ENCODE results near the gene USP6. TPM values are rescaled to one million over a fixed set of nuclear protein-coding genes. Genes with fewer than 3 reads are reported as not detected.
A peak's percentile ranks its signal among the peaks of the same experiment; 100 is the strongest.

USP6 gene
- total RNA-seq, 1 experiment from 2014 or later: not detected

DNA sequence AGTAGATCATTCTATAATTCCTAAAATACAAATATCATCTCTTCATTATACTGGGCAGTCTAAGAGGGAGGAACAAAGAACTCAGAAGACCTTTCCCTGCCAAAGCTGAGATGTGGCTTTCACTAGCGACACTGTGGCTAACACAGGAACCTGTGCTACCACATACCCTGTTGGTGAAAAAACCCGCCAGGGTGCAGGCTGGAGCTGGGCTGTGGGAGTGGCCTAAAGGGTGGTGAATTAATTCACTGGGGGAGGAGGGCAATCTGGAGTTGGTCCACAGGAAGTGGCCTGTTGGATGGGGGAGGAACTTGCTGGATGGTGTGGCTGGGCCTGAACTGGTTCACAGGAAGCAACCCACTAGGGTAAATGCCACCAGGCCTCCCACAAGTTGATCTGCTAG lies 68.5 kb downstream of the USP6 start:
- no peak overlapping the region for H3K27ac Mint-ChIP-seq (ENCODE audit: low read depth, unreplicated experiment)
- no peak overlapping the region for H3K4me3 Mint-ChIP-seq (ENCODE audit: unreplicated experiment)
- CTCF ChIA-PET: no interaction called here
- TF ChIP-seq, protein P1, sequence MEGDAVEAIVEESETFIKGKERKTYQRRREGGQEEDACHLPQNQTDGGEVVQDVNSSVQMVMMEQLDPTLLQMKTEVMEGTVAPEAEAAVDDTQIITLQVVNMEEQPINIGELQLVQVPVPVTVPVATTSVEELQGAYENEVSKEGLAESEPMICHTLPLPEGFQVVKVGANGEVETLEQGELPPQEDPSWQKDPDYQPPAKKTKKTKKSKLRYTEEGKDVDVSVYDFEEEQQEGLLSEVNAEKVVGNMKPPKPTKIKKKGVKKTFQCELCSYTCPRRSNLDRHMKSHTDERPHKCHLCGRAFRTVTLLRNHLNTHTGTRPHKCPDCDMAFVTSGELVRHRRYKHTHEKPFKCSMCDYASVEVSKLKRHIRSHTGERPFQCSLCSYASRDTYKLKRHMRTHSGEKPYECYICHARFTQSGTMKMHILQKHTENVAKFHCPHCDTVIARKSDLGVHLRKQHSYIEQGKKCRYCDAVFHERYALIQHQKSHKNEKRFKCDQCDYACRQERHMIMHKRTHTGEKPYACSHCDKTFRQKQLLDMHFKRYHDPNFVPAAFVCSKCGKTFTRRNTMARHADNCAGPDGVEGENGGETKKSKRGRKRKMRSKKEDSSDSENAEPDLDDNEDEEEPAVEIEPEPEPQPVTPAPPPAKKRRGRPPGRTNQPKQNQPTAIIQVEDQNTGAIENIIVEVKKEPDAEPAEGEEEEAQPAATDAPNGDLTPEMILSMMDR (IDR thresholded peaks at IDR 0.05; ENCODE audit: unreplicated experiment): no peak
- POLR2A ChIA-PET: no interaction called here
- H3K36me3 Mint-ChIP-seq (ENCODE audit: insufficient read depth, unreplicated experiment): peaks cover 15% of the 10 kb centered on the region
- DNase-seq (ENCODE audit: unreplicated experiment): no peak
- no peaks in the 10 kb centered on the region for H3K27me3 Mint-ChIP-seq (ENCODE audit: insufficient read depth, unreplicated experiment)
- H3K4me1 Mint-ChIP-seq (ENCODE audit: insufficient read depth, unreplicated experiment): no peaks in the 10 kb centered on the region
- BruUV-seq (replicated peaks): no TSS peak
- intact Hi-C loops (cut with micrococcal nuclease): no loop called here
- H3K9me3 Mint-ChIP-seq (ENCODE audit: unreplicated experiment): peaks cover 18% of the 10 kb centered on the region

DNA sequence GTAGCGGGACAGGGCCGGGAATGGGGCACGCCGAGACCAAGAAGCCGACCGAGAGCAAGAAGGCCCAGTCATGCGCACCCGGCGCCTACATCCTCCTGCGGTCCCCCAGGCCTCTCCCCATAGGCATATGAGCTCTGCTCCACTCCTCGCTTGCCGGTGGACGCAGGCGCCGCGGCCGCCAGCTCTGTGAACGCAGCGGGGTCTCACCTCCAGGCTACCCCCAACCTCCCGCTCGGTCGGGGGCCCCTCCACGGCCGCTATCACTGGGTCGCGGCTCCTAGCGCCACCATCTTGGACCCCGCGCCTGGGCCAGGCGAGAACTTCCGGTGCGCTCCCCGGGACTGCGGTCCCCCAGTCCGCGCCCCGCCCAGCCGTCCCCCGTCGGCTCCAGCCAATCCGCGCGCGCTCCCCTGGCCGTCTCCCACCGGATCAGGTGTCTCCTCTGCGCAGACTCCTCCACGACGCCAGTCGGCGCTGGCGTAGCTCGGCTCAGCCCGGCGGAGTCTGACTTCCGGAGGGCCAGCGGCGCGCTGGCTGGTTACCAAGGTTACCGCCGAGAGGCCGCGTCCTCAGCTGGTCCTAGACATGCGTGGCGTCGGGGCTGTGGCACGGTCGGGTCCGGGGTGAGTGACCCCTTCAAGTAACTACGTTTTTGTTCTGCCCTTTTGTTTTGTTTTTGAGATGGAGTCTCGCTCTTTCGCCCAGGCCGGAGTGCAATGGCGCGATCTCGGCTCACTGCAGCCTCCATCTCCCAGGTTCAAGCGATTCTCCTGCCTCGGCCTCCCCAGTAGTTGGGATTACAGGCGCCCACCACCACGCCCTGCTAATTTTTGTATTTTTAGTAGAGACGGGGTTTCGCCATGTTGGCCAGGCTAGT lies 75.9 kb downstream of the USP6 start, which contains the start of gene ZNF594:
Gene ZNF594, minus strand, starts transcription at position 328 of the 877 bp plus-strand sequence. CDS start 7,612 bp downstream, outside the sequence.
- intact Hi-C loops (cut with micrococcal nuclease): no loop called here
- POLR2A ChIA-PET: interaction anchor here (0.7 to 0.8 kb wide), 2 partner anchors 103 to 567 kb away, joined by 3 read pairs; no protein-coding TSS in a partner anchor
- TF ChIP-seq, protein P1 (IDR thresholded peaks at IDR 0.05; ENCODE audit: unreplicated experiment): peak; percentile 37
- Mint-ChIP-seq H3K9me3 (ENCODE audit: unreplicated experiment) (peaks cover 5% of the 10 kb centered on the region), H3K27ac (ENCODE audit: low read depth, unreplicated experiment) (peak within 1 kb of the TSS; percentile 64), H3K27me3 (ENCODE audit: insufficient read depth, unreplicated experiment) (no peaks in the 10 kb centered on the region), H3K36me3 (ENCODE audit: insufficient read depth, unreplicated experiment) (peaks cover 6% of the 10 kb centered on the region), H3K4me1 (ENCODE audit: insufficient read depth, unreplicated experiment) (no peaks in the 10 kb centered on the region), H3K4me3 (ENCODE audit: unreplicated experiment) (peak within 1 kb of the TSS; percentile 86)
- BruUV-seq (replicated peaks): no TSS peak
- CTCF ChIA-PET: interaction anchor here (0.6 to 2.5 kb wide), 5 partner anchors 9 to 196 kb away, joined by 3 to 11 read pairs (median 3); no protein-coding TSS in a partner anchor
- DNase-seq (ENCODE audit: unreplicated experiment): peak; percentile 62

DNA sequence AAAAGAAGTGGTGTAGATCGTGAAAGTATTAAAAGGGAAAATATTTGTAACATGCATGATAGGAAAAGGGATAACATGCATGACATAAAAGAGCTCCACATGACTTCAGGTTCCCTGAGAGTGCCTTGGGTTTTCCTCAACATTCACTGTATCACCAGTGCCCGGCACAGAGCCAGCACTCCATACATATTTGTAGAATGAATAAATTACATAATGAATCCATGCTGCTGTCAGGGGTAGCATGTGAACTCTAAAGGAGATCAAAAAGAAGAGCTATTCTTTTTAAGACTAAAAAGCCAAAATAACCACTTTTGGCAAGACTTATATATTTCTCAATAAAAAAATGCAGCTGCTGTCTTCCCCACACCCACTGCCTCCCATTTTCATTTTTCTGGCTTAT lies 78.5 kb downstream of the USP6 start:
- POLR2A ChIA-PET: interaction anchor here (0.6 kb wide), 1 partner anchor 697 kb away, joined by 3 read pairs; no protein-coding TSS in a partner anchor
- BruUV-seq (replicated peaks): no TSS peak
- no peak for DNase-seq (ENCODE audit: unreplicated experiment)
- TF ChIP-seq, protein P1 (IDR thresholded peaks at IDR 0.05; ENCODE audit: unreplicated experiment): no peak
- Mint-ChIP-seq H3K27ac (ENCODE audit: low read depth, unreplicated experiment) (no peak overlapping the region), H3K36me3 (ENCODE audit: insufficient read depth, unreplicated experiment) (peaks cover 6% of the 10 kb centered on the region), H3K27me3 (ENCODE audit: insufficient read depth, unreplicated experiment) (no peaks in the 10 kb centered on the region), H3K4me1 (ENCODE audit: insufficient read depth, unreplicated experiment) (no peaks in the 10 kb centered on the region), H3K4me3 (ENCODE audit: unreplicated experiment) (no peak overlapping the region), H3K9me3 (ENCODE audit: unreplicated experiment) (no peaks in the 10 kb centered on the region)
- CTCF ChIA-PET: interaction anchor here (0.7 to 1.5 kb wide), 2 partner anchors 9 to 42 kb away, joined by 3 to 6 read pairs; no protein-coding TSS in a partner anchor
- intact Hi-C loops (cut with micrococcal nuclease): no loop called here

DNA sequence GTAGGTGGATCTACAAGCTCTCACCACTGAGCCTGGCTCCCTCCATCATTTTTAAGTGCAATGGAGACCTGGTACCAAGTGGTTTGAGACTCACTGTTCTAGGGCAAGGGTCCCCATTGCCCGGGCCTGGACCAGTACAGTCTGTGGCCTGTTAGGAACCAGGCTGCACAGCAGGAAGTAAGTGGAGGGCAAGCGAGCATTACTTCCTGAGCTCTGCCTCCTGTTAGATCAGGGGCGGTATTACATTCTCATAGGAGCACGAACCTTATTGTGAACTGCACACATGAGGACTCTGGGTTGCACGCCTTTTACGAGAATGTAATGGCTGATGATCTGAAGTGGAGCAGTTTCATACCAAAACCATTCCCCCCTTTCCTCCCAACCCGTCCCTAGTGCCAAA lies 82.6 kb downstream of the USP6 start:
- POLR2A ChIA-PET: no interaction called here
- no peaks in the 10 kb centered on the region for H3K9me3 Mint-ChIP-seq (ENCODE audit: unreplicated experiment)
- intact Hi-C loops (cut with micrococcal nuclease): no loop called here
- no peak overlapping the region for H3K4me3 Mint-ChIP-seq (ENCODE audit: unreplicated experiment)
- no TSS peak for BruUV-seq (replicated peaks)
- peaks cover 5% of the 10 kb centered on the region for H3K36me3 Mint-ChIP-seq (ENCODE audit: insufficient read depth, unreplicated experiment)
- no peak for DNase-seq (ENCODE audit: unreplicated experiment)
- no peaks in the 10 kb centered on the region for H3K4me1 Mint-ChIP-seq (ENCODE audit: insufficient read depth, unreplicated experiment)
- no peaks in the 10 kb centered on the region for H3K27me3 Mint-ChIP-seq (ENCODE audit: insufficient read depth, unreplicated experiment)
- no peak overlapping the region for H3K27ac Mint-ChIP-seq (ENCODE audit: low read depth, unreplicated experiment)
- CTCF ChIA-PET: interaction anchor here (0.7 kb wide), 1 partner anchor 716 kb away, joined by 4 read pairs; no protein-coding TSS in a partner anchor
- TF ChIP-seq, protein P1 (IDR thresholded peaks at IDR 0.05; ENCODE audit: unreplicated experiment): no peak

All from MCF 10A (cell line).